ENCODE measurements around the gene RFNG. TPM values are rescaled to one million over a fixed set of nuclear protein-coding genes. Genes with fewer than 3 reads are reported as not detected.

The RFNG gene
- total and polyA plus RNA-seq, 2 of the 13 experiments (the other 11 are each of a cell fraction or from before 2014, with no cell fraction given): 61.4 to 64.0 TPM

DNA sequence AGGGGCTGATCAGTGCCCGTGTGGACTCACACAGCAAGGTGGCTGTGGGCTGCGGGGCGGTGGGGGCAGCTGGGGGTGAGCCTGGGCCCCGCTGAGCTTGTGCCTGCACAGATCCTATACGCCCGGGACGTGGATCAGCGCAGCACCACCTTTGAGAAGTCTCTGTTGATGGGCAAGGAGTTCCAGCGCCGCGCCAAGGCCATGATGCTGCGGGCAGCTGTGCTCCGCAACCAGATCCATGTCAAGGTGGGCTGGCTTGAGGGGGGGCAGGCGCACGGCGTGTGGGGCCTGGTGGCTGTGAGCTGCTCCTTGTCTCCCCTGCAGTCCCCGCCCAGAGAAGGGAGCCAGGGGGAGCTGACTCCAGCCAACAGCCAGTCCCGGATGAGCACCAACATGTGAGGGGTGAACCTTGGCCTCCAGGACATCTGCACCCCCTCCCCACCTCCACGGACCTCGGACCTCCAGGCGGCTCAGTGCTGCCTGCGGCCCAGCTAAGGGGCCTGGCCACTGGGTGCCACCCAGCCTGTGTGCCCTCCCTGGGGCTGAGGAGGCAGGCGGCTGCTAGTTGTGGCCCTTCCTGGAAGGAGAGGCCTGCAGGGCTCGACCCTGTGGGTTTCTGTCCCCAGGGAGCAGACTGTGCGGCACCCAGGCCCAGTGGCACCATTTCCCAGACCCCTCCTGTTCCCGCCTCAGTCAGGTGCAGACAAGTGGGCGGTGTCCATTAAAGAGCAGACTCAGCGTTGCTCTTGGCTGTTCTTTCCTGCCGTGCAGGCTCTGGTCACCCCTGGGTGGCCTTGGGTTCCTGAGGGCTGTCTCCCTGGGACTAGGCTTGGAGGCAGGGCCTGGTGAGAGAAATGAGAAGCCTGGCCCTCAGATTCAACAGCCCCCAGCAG is 5.4 kb upstream of the RFNG start (continued):
- TF ChIP-seq, protein P1, sequence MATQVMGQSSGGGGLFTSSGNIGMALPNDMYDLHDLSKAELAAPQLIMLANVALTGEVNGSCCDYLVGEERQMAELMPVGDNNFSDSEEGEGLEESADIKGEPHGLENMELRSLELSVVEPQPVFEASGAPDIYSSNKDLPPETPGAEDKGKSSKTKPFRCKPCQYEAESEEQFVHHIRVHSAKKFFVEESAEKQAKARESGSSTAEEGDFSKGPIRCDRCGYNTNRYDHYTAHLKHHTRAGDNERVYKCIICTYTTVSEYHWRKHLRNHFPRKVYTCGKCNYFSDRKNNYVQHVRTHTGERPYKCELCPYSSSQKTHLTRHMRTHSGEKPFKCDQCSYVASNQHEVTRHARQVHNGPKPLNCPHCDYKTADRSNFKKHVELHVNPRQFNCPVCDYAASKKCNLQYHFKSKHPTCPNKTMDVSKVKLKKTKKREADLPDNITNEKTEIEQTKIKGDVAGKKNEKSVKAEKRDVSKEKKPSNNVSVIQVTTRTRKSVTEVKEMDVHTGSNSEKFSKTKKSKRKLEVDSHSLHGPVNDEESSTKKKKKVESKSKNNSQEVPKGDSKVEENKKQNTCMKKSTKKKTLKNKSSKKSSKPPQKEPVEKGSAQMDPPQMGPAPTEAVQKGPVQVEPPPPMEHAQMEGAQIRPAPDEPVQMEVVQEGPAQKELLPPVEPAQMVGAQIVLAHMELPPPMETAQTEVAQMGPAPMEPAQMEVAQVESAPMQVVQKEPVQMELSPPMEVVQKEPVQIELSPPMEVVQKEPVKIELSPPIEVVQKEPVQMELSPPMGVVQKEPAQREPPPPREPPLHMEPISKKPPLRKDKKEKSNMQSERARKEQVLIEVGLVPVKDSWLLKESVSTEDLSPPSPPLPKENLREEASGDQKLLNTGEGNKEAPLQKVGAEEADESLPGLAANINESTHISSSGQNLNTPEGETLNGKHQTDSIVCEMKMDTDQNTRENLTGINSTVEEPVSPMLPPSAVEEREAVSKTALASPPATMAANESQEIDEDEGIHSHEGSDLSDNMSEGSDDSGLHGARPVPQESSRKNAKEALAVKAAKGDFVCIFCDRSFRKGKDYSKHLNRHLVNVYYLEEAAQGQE (IDR thresholded peaks at IDR 0.05; ENCODE audit: borderline replicate concordance in 1 of 2, low read depth in 1 of 2, low read length in 2 of 2): no peak
- TF ChIP-seq HOXD1 (CRISPR knock-in tag; IDR thresholded peaks at IDR 0.05): no peak
- TF ChIP-seq, protein P2, sequence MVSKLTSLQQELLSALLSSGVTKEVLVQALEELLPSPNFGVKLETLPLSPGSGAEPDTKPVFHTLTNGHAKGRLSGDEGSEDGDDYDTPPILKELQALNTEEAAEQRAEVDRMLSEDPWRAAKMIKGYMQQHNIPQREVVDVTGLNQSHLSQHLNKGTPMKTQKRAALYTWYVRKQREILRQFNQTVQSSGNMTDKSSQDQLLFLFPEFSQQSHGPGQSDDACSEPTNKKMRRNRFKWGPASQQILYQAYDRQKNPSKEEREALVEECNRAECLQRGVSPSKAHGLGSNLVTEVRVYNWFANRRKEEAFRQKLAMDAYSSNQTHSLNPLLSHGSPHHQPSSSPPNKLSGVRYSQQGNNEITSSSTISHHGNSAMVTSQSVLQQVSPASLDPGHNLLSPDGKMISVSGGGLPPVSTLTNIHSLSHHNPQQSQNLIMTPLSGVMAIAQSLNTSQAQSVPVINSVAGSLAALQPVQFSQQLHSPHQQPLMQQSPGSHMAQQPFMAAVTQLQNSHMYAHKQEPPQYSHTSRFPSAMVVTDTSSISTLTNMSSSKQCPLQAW (CRISPR knock-in tag; IDR thresholded peaks at IDR 0.05): peak; percentile 68; the same call in 1 of the 2 replicates
- no peak for TF ChIP-seq SIN3B (IDR thresholded peaks at IDR 0.05; ENCODE audit: low read length)
- no peak for TF ChIP-seq AGO1 (IDR thresholded peaks at IDR 0.05; ENCODE audit: low read depth, low read length, poor library complexity, severe bottlenecking)
- TF ChIP-seq ZNF367 (CRISPR knock-in tag; IDR thresholded peaks at IDR 0.05; ENCODE audit: borderline replicate concordance): no peak
- 0 out of 2 replicates have a peak, but pooled peaks have one; percentile 10 for TF ChIP-seq ZNF263 (CRISPR knock-in tag; IDR thresholded peaks at IDR 0.05)
- TF ChIP-seq MYC (CRISPR knock-in tag; IDR thresholded peaks at IDR 0.05; ENCODE audit: borderline replicate concordance): peak; percentile 74; the same call in 1 of the 2 replicates
- TF ChIP-seq KAT2B (IDR thresholded peaks at IDR 0.05; ENCODE audit: borderline replicate concordance, low read depth, low read length): no peak
- TF ChIP-seq AHR (CRISPR knock-in tag; IDR thresholded peaks at IDR 0.05): 0 out of 2 replicates have a peak, but pooled peaks have one; percentile 64
- TF ChIP-seq RNF2 (conservative IDR thresholded peaks at IDR 0.05; ENCODE audit: low read depth): peak; percentile 35; the same call in 1 of the 2 replicates
- no peak for TF ChIP-seq FOXK2 (IDR thresholded peaks at IDR 0.05)
- no peak for TF ChIP-seq MTF1 (CRISPR knock-in tag; IDR thresholded peaks at IDR 0.05)
- TF ChIP-seq, protein P3, sequence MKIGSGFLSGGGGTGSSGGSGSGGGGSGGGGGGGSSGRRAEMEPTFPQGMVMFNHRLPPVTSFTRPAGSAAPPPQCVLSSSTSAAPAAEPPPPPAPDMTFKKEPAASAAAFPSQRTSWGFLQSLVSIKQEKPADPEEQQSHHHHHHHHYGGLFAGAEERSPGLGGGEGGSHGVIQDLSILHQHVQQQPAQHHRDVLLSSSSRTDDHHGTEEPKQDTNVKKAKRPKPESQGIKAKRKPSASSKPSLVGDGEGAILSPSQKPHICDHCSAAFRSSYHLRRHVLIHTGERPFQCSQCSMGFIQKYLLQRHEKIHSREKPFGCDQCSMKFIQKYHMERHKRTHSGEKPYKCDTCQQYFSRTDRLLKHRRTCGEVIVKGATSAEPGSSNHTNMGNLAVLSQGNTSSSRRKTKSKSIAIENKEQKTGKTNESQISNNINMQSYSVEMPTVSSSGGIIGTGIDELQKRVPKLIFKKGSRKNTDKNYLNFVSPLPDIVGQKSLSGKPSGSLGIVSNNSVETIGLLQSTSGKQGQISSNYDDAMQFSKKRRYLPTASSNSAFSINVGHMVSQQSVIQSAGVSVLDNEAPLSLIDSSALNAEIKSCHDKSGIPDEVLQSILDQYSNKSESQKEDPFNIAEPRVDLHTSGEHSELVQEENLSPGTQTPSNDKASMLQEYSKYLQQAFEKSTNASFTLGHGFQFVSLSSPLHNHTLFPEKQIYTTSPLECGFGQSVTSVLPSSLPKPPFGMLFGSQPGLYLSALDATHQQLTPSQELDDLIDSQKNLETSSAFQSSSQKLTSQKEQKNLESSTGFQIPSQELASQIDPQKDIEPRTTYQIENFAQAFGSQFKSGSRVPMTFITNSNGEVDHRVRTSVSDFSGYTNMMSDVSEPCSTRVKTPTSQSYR (CRISPR knock-in tag; IDR thresholded peaks at IDR 0.05; ENCODE audit: borderline replicate concordance): peak; percentile 86; the same call in 1 of the 2 replicates
- 0 out of 2 replicates have a peak, but pooled peaks have one; percentile 29 for TF ChIP-seq KLF12 (CRISPR knock-in tag; IDR thresholded peaks at IDR 0.05; ENCODE audit: borderline replicate concordance)
- peak; percentile 67 for TF ChIP-seq ZNF296 (CRISPR knock-in tag; conservative IDR thresholded peaks at IDR 0.05)
- peak; percentile 46; the same call in 1 of the 2 replicates for TF ChIP-seq GTF3A (CRISPR knock-in tag; conservative IDR thresholded peaks at IDR 0.05)
- TF ChIP-seq ZNF557 (CRISPR knock-in tag; IDR thresholded peaks at IDR 0.05): no peak
- TF ChIP-seq SSRP1 (CRISPR knock-in tag; IDR thresholded peaks at IDR 0.05): peak; percentile 37; the same call in 1 of the 2 replicates
- peak; percentile 97 for TF ChIP-seq MTA1 (CRISPR knock-in tag; IDR thresholded peaks at IDR 0.05; ENCODE audit: borderline replicate concordance)
- TF ChIP-seq SMARCC2 (IDR thresholded peaks at IDR 0.05): no peak
